Measurements from ENCODE around the gene AMER3.

The AMER3 gene

DNA sequence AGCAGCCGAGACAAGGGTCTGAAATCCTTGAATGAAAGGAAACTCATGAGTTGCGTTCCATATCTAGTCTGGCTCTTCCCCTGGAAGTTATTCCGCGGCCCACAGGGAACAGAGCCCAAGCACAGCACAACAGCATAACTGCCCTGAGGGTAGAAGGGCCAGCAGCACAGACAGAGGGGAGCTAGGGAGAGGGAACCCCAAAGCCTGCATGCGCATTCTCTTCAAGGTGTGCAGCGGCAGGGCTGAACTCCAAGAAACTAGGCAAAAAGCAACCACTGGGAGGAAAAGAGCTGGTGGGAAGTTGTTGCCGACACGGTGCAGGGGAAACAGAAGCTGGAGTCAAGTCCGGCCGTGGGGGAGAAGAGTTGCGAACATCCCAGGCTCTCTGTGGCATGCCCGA lies 14.7 kb upstream of the AMER3 start:
- no peak overlapping the region for H3K4me3 ChIP-seq (replicated peaks; ENCODE audit: low read depth, low read length)
- DNase-seq (ENCODE audit: low read depth), result no peak
- TF ChIP-seq, protein P1, sequence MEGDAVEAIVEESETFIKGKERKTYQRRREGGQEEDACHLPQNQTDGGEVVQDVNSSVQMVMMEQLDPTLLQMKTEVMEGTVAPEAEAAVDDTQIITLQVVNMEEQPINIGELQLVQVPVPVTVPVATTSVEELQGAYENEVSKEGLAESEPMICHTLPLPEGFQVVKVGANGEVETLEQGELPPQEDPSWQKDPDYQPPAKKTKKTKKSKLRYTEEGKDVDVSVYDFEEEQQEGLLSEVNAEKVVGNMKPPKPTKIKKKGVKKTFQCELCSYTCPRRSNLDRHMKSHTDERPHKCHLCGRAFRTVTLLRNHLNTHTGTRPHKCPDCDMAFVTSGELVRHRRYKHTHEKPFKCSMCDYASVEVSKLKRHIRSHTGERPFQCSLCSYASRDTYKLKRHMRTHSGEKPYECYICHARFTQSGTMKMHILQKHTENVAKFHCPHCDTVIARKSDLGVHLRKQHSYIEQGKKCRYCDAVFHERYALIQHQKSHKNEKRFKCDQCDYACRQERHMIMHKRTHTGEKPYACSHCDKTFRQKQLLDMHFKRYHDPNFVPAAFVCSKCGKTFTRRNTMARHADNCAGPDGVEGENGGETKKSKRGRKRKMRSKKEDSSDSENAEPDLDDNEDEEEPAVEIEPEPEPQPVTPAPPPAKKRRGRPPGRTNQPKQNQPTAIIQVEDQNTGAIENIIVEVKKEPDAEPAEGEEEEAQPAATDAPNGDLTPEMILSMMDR (IDR thresholded peaks at IDR 0.05; ENCODE audit: low read length, missing control alignments), result no peak

DNA sequence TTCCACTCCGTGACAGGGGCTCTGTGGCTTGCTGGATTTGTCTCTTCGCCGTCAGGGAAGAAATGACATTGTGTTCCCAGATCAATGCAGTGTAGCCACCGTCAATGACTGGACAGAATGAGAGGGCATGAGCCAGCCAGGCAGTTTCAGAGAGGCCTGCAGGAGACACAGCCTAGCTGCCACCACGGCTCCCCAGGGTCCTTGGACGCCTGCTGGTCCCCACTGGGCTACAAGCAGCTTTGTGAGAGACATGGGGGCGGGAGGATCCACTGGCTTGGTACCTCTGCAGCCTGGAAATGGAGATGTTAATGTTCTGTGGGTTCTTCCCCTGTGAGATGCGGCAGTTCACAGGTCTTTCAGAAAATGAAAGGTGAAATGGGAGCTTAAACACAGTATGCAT lies 12.1 kb upstream of the AMER3 start:
- TF ChIP-seq, protein P1 (IDR thresholded peaks at IDR 0.05; ENCODE audit: low read length, missing control alignments), result no peak
- no peak overlapping the region for H3K4me3 ChIP-seq (replicated peaks; ENCODE audit: low read depth, low read length)
- DNase-seq (ENCODE audit: low read depth), result no peak

DNA sequence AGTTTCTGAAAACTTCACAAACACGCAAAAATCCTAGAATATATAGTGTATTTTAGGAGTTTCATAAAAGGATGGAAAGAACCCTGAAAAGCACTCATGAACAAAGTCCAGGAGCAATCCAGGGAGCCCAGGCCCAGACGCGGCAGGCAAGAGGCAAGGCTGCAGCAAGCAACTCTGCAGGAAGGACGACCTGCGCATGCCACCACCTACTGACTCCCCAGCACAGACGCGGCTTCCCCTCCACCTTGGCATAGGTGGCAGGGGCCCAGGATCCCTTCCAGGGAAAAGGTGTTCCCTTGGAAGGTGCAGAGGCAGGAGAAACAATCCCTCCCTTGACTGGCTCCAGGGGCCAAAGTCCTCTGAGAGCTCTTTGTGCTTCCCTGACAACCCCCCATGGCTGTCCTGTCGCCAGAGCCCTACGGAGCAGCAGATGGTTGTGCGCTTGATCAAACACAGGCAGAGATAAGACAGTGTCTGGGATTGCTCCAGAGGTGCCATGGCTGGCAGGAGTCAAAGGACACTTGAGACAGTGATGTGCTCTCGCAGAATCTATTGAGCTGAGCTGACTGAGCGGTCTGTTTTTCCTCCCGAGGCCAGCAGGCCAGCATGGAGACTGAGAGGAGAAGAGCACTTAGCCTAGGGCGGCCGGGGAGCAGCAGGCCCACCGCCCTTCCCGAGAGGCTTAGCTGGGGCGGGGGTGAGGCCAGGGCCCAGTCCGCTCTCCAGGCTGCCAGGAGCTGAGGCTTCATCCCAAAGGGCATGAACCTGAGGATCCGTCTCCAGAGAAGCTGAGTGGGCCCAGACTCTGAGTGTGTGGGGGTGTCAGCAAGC lies 10.8 kb upstream of the AMER3 start:
- DNase-seq (ENCODE audit: low read depth), result no peak
- TF ChIP-seq, protein P1 (IDR thresholded peaks at IDR 0.05; ENCODE audit: low read length, missing control alignments), result no peak
- no peak overlapping the region for H3K4me3 ChIP-seq (replicated peaks; ENCODE audit: low read depth, low read length)

DNA sequence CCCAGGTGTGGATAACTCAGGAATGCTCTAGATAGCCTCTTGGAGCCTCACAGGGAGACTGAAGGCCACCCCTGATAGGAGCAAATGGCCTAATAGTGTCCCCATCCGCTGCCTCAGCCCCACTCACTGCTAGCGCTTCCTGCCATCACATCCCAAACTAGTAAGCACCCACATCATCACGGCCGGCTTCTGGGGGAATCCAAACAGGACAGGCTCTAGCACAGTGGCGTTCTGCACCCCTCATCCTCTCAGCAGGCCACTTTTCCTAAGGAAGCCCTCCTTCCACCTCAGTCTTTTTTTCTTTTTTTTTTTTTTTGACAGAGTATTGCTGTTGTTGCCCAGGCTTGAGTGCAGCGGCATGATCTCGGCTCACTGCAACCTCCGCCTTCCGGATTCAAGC lies 6.3 kb upstream of the AMER3 start:
- DNase-seq (ENCODE audit: low read depth), result no peak
- H3K4me3 ChIP-seq (replicated peaks; ENCODE audit: low read depth, low read length), result no peak overlapping the region
- TF ChIP-seq, protein P1 (IDR thresholded peaks at IDR 0.05; ENCODE audit: low read length, missing control alignments), result no peak

DNA sequence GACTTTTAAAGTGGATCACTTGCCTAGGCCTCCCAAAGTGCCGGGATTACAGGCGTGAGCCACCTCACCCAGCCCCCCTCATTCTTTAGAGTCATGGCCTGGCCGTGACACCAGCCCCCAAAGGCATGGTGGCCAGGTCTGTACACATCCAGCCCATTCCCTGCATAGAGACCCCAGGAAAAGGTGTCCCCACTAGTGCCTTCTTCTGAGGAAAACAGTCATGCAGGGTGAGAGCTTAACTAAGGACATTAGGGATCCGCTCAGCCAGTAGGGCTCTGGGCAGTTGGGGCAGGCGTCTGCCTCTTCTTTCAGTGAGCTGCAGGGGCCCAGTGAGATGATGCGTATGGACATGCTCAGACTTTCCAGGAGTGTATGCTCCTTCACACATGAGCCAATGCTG lies 5.7 kb upstream of the AMER3 start:
- H3K4me3 ChIP-seq (replicated peaks; ENCODE audit: low read depth, low read length), result no peak overlapping the region
- no peak for DNase-seq (ENCODE audit: low read depth)
- TF ChIP-seq, protein P1 (IDR thresholded peaks at IDR 0.05; ENCODE audit: low read length, missing control alignments), result no peak

DNA sequence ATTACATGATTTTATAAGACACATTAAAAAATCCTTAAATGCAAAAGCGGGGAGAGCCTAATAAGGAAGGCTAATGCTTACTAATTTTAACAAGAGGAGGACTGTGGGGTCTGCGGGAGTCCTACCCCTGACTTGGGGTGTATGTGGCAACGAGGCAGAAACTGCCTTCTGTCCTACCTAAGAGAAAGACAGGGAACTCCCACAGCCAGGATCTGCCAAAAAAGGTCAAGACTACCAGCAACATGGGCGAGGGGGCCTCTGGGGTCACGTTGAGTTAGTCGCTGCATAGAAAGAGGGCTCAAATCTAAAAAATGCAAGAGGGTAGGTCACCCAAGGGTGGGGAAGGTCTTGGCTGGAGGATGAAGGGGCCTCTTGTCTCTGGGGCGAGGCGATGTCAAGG lies 529 bp upstream of the AMER3 start:
- DNase-seq (ENCODE audit: low read depth), result no peak
- TF ChIP-seq, protein P1 (IDR thresholded peaks at IDR 0.05; ENCODE audit: low read length, missing control alignments), result no peak
- H3K4me3 ChIP-seq (replicated peaks; ENCODE audit: low read depth, low read length), result no peak overlapping the region

Measured in fibroblast of pulmonary artery (primary cell).